ENCODE measurements around the gene B4GALT1. TPM values are rescaled to one million over a fixed set of nuclear protein-coding genes. Genes with fewer than 3 reads are reported as not detected.
A peak's percentile ranks its signal among the peaks of the same experiment; 100 is the strongest.
"Not testable (repeated sequence)": the region's sequence is repeated elsewhere in the genome, so short reads cannot be mapped to it uniquely, and the experiment has no call there.

The B4GALT1 gene
- total RNA-seq, 1 donor, result 9.4 TPM

- no peak for DNase-seq (ENCODE audit: low read depth in 2 of 3, low spot score in 2 of 3)
These were observed 18.7 kb upstream of the B4GALT1 start for GRCh38 chr9:33185858-33186257.

- no peak for DNase-seq (ENCODE audit: low read depth in 2 of 3, low spot score in 2 of 3)
These were observed 18.3 kb upstream of the B4GALT1 start for GRCh38 chr9:33185406-33185805.

- no peak for DNase-seq (ENCODE audit: low read depth in 2 of 3, low spot score in 2 of 3)
These were observed 17.8 kb upstream of the B4GALT1 start for GRCh38 chr9:33184963-33185362.

GRCh38 chr9:33182519-33182918 is 15.4 kb upstream of the B4GALT1 start:
- DNase-seq (ENCODE audit: low read depth in 2 of 3, low spot score in 2 of 3), result no peak

- no peak for DNase-seq (ENCODE audit: low read depth in 2 of 3, low spot score in 2 of 3)
These were observed 13.5 kb upstream of the B4GALT1 start for GRCh38 chr9:33180526-33181184.

GRCh38 chr9:33178972-33179697 is 12.0 kb upstream of the B4GALT1 start:
- no peak for DNase-seq (ENCODE audit: low read depth in 2 of 3, low spot score in 2 of 3)

- DNase-seq (ENCODE audit: low read depth in 2 of 3, low spot score in 2 of 3), result no peak
These were observed 10.5 kb upstream of the B4GALT1 start for GRCh38 chr9:33177639-33178038.

- DNase-seq (ENCODE audit: low read depth in 2 of 3, low spot score in 2 of 3), result no peak
These were observed 9.9 kb upstream of the B4GALT1 start for GRCh38 chr9:33177086-33177485.

GRCh38 chr9:33175649-33176325 is 8.7 kb upstream of the B4GALT1 start:
- DNase-seq (ENCODE audit: low read depth in 2 of 3, low spot score in 2 of 3), result no peak

GRCh38 chr9:33172256-33173238 is 5.4 kb upstream of the B4GALT1 start:
- DNase-seq (ENCODE audit: low read depth in 2 of 3, low spot score in 2 of 3), result no peak

- DNase-seq (ENCODE audit: low read depth in 2 of 3, low spot score in 2 of 3), result peak in 2 of 3 donors; percentile 61 to 70
These were observed 3.6 kb upstream of the B4GALT1 start for GRCh38 chr9:33170464-33171415.

- no peak for DNase-seq (ENCODE audit: low read depth in 2 of 3, low spot score in 2 of 3)
These were observed 1.9 kb upstream of the B4GALT1 start for GRCh38 chr9:33168941-33169544.

- DNase-seq (ENCODE audit: low read depth in 2 of 3, low spot score in 2 of 3), result peak in 1 of 3 donors; percentile 45
These were observed 881 bp upstream of the B4GALT1 start for GRCh38 chr9:33167972-33168461.

GRCh38 chr9:33166231-33167083 is 679 bp downstream of the B4GALT1 start:
- no peak for DNase-seq (ENCODE audit: low read depth in 2 of 3, low spot score in 2 of 3)

- DNase-seq (ENCODE audit: low read depth in 2 of 3, low spot score in 2 of 3), result no peak
These were observed 1.6 kb downstream of the B4GALT1 start for GRCh38 chr9:33165263-33166151.

GRCh38 chr9:33164921-33165262 is 2.2 kb downstream of the B4GALT1 start:
- not testable (repeated sequence) for DNase-seq (ENCODE audit: low read depth in 2 of 3, low spot score in 2 of 3)
